GM12865 (cell line): ENCODE results near the gene DOCK1.

Experiments used
- DNase-seq: peaks from one replicate; pipeline ENCODE4 v3.0.0; 2010; ENCODE audit warnings: low read depth
- H3K4me3 ChIP-seq: 2 replicates; pipeline ENCODE4 v1.5.1; 2011; ENCODE audit warnings: mild to moderate bottlenecking, low read depth, low read length, control low read depth
- TF ChIP-seq, protein P1 (sequence below): IDR thresholded peaks from 2 replicates; pipeline ENCODE4 v1.5.1; 2011; ENCODE audit warnings: low read length, control low read depth, low read depth, inconsistent platforms; ENCODE audit not compliant: insufficient read depth; ENCODE audit errors: missing control alignments

The DOCK1 gene

GRCh38 chr10:127276794-127277462, 371.7 kb downstream of the DOCK1 start:
- TF ChIP-seq, protein P1, sequence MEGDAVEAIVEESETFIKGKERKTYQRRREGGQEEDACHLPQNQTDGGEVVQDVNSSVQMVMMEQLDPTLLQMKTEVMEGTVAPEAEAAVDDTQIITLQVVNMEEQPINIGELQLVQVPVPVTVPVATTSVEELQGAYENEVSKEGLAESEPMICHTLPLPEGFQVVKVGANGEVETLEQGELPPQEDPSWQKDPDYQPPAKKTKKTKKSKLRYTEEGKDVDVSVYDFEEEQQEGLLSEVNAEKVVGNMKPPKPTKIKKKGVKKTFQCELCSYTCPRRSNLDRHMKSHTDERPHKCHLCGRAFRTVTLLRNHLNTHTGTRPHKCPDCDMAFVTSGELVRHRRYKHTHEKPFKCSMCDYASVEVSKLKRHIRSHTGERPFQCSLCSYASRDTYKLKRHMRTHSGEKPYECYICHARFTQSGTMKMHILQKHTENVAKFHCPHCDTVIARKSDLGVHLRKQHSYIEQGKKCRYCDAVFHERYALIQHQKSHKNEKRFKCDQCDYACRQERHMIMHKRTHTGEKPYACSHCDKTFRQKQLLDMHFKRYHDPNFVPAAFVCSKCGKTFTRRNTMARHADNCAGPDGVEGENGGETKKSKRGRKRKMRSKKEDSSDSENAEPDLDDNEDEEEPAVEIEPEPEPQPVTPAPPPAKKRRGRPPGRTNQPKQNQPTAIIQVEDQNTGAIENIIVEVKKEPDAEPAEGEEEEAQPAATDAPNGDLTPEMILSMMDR, result no peak
- no peak for DNase-seq
- H3K4me3 ChIP-seq, result no peak overlapping the region

GRCh38 chr10:127278001-127278400, 372.8 kb downstream of the DOCK1 start:
- TF ChIP-seq, protein P1, result no peak
- no peak for DNase-seq

DNA sequence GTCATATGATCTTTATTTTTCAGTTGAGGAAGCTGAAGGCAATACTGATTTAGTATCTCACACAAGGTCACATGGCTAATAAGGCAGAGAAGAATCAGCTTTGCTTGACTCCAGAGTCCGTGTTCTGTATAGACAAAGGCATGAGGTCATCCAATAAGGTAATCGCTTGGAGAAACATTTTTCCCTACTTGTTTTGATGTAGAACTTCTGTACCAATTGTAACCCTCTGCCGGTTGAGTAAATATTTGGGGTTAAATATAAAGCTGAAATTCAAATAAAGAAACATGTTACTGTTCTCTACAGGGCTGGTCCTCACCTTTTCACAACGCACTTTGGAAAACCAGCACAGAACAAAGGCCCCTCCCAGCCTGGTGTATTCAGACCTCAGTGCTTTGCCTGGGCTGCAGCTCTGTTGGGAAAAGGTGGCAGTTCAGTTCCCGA, 374.1 kb downstream of the DOCK1 start:
- TF ChIP-seq, protein P1, result no peak
- no peak for DNase-seq

More at GRCh38 chr10:127278001-127278400, 372.8 kb downstream of the DOCK1 start:
- H3K4me3 ChIP-seq, result no peak overlapping the region

GRCh38 chr10:127280446-127280845, 375.2 kb downstream of the DOCK1 start:
- no peak overlapping the region for H3K4me3 ChIP-seq
- DNase-seq, result no peak
- TF ChIP-seq, protein P1, result no peak

More for the DNA sequence above, 374.1 kb downstream of the DOCK1 start:
- no peak overlapping the region for H3K4me3 ChIP-seq

GRCh38 chr10:127283017-127283416, 377.8 kb downstream of the DOCK1 start:
- DNase-seq, result no peak
- TF ChIP-seq, protein P1, result no peak
- no peak overlapping the region for H3K4me3 ChIP-seq

GRCh38 chr10:127283576-127283975, 378.3 kb downstream of the DOCK1 start:
- H3K4me3 ChIP-seq, result no peak overlapping the region
- TF ChIP-seq, protein P1, result no peak
- no peak for DNase-seq

DNA sequence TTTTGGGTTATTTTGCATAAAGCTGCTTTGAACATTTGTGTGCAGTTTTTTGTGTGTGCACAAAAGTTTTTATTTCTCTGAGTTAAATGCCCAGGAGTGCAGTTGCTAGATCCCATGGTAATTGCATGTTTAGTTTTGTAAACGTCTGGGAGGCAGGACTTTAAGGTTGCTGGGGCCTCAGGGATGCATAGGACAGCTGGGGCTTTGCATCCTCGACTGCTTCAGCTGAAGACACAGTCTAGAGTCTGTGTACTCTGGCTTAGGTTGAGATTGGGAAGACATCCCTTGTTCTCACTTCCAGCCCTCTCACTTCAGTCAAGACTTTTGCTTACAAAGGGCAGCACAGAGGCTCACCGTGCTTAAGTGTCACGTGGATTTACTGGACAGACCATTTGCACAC, 385.6 kb downstream of the DOCK1 start:
- TF ChIP-seq, protein P1, result no peak
- H3K4me3 ChIP-seq, result no peak overlapping the region
- no peak for DNase-seq
